Fibroblast of lung (primary cell): ENCODE data around the gene RHEB. TPM values are rescaled to one million over a fixed set of nuclear protein-coding genes. Genes with fewer than 3 reads are reported as not detected.

Experiments used
- DNase-seq, 2 donors: peaks; one replicate each; pipeline versions ENCODE4 v3.0.0 to v3.0.0-alpha.2; 2010; ENCODE audit warnings: low read depth in 2 of 2
- H2AFZ ChIP-seq: 2 replicates; pipeline ENCODE4 v1.5.1; 2012; ENCODE audit warnings: low read length, control low read depth, inconsistent platforms
- H3K27ac ChIP-seq: 2 replicates; pipeline ENCODE4 v1.5.1; 2011; ENCODE audit warnings: low read length, control low read depth; ENCODE audit not compliant: insufficient read depth
- H3K27me3 ChIP-seq: 2 replicates; pipeline ENCODE4 v1.5.1; 2011; ENCODE audit warnings: mild to moderate bottlenecking, low read length; ENCODE audit not compliant: control insufficient read depth, insufficient read depth
- H3K36me3 ChIP-seq: 2 replicates; pipeline ENCODE4 v1.5.1; 2011; ENCODE audit warnings: low read length; ENCODE audit not compliant: control insufficient read depth, insufficient read depth
- H3K4me1 ChIP-seq: 2 replicates; pipeline ENCODE4 v1.5.1; 2011; ENCODE audit warnings: low read length; ENCODE audit not compliant: control insufficient read depth, insufficient read depth; ENCODE audit errors: extremely low read depth
- H3K4me2 ChIP-seq: 2 replicates; pipeline ENCODE4 v1.5.1; 2011; ENCODE audit warnings: low read length, control low read depth; ENCODE audit not compliant: insufficient read depth; ENCODE audit errors: extremely low read depth
- H3K4me3 ChIP-seq, 4 experiments: fragments of 200-600 bp in 1 of 4; sonication (generic) in 1 of 4; replicated peaks in 1 of 4; 2 replicates each; pipeline ENCODE4 v1.5.1; 2011 to 2016; ENCODE audit warnings: low read length in 4 of 4, low read depth in 3 of 4, mild to moderate bottlenecking in 3 of 4, control low read depth in 2 of 4, inconsistent platforms in 1 of 4, mixed read lengths in 1 of 4; ENCODE audit not compliant: insufficient read depth in 1 of 4; ENCODE audit errors: control extremely low read depth in 1 of 4
- H3K79me2 ChIP-seq: 2 replicates; pipeline ENCODE4 v1.5.1; 2012; ENCODE audit warnings: mild to moderate bottlenecking, low read length, inconsistent platforms; ENCODE audit not compliant: control insufficient read depth, insufficient read depth
- H3K9ac ChIP-seq: 2 replicates; pipeline ENCODE4 v1.5.1; 2011; ENCODE audit warnings: mild to moderate bottlenecking, low read length, control low read depth; ENCODE audit not compliant: insufficient read depth
- H3K9me3 ChIP-seq: 2 replicates; pipeline ENCODE4 v1.5.1; 2012; ENCODE audit warnings: low read depth, low read length; ENCODE audit not compliant: control insufficient read depth, insufficient read depth
- H4K20me1 ChIP-seq: 2 replicates; pipeline ENCODE4 v1.5.1; 2011; ENCODE audit warnings: low read length; ENCODE audit not compliant: control insufficient read depth, insufficient read depth; ENCODE audit errors: extremely low read depth
- EZH2 ChIP-seq: IDR thresholded peaks from 2 replicates; pipeline ENCODE4 v1.5.1; 2012; ENCODE audit warnings: low read length, control low read depth, mild to moderate bottlenecking; ENCODE audit errors: missing control alignments
- polyA plus RNA-seq, 2 donors: library from polyadenylated mRNA; depleted of rRNA in 1 of 2; stranded (reverse) in 1 of 2; unstranded in 1 of 2; fragments of >200 nt; gene quantifications; 2 replicates each; pipeline ENCODE4 v1.2.1, GENCODE V29; 2011 to 2012; ENCODE audit warnings: missing spikeins in 1 of 2
- total RNA-seq: library from RNA; depleted of rRNA; stranded (reverse); fragments of >200 nt; gene quantifications from 2 replicates; pipeline ENCODE4 v1.2.1, GENCODE V29; 2014
- TF ChIP-seq, protein P1 (sequence below), 2 donors: IDR thresholded peaks in 1 of 2; conservative IDR thresholded peaks in 1 of 2; 1 replicate in 1 of 2; 2 replicates in 1 of 2; pipeline ENCODE4 v1.5.1; 2011 to 2012; ENCODE audit warnings: low read length in 2 of 2, control low read depth in 1 of 2, inconsistent platforms in 1 of 2, low read depth in 1 of 2, mild to moderate bottlenecking in 1 of 2

Gene RHEB
- total and polyA plus RNA-seq, 2 donors (not counting 1 experiment from before 2014, with no cell fraction given): 81.4 to 135 TPM

DNA sequence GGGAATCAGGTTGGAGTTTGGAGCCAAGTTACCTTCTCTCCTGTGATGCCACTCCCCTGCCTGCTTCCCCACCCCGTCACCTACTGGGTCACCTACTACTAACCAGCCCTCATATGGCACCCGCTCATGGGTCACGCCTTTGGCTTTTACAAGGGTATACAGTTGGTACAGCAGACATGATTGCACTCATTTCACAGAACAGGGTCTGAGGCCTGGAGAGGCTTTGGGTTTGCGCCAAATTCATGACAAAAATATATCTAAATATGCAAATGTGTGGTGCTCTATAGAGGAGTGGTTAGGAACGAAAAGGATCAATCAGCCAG, 90.5 kb downstream of the RHEB start:
- Histone ChIP-seq H3K36me3 (no peaks in the 10 kb centered on the region), H2AFZ (no peak overlapping the region), H4K20me1 (no peaks in the 10 kb centered on the region), H3K79me2 (no peaks in the 10 kb centered on the region), H3K27ac (no peak overlapping the region), H3K4me1 (peaks cover 17% of the 10 kb centered on the region), H3K4me2 (no peak overlapping the region), H3K27me3 (no peaks in the 10 kb centered on the region), H3K9ac (no peak overlapping the region), H3K4me3 (no peak overlapping the region), H3K9me3 (no peaks in the 10 kb centered on the region)
- no peak for DNase-seq
- TF ChIP-seq, protein P1, sequence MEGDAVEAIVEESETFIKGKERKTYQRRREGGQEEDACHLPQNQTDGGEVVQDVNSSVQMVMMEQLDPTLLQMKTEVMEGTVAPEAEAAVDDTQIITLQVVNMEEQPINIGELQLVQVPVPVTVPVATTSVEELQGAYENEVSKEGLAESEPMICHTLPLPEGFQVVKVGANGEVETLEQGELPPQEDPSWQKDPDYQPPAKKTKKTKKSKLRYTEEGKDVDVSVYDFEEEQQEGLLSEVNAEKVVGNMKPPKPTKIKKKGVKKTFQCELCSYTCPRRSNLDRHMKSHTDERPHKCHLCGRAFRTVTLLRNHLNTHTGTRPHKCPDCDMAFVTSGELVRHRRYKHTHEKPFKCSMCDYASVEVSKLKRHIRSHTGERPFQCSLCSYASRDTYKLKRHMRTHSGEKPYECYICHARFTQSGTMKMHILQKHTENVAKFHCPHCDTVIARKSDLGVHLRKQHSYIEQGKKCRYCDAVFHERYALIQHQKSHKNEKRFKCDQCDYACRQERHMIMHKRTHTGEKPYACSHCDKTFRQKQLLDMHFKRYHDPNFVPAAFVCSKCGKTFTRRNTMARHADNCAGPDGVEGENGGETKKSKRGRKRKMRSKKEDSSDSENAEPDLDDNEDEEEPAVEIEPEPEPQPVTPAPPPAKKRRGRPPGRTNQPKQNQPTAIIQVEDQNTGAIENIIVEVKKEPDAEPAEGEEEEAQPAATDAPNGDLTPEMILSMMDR (conservative IDR thresholded peaks at IDR 0.05 in 1 of 2, IDR thresholded peaks at IDR 0.05 in 1 of 2; ENCODE audit: low read depth in 1 of 2, low read length in 2 of 2): no peak
- no peak for TF ChIP-seq EZH2

DNA sequence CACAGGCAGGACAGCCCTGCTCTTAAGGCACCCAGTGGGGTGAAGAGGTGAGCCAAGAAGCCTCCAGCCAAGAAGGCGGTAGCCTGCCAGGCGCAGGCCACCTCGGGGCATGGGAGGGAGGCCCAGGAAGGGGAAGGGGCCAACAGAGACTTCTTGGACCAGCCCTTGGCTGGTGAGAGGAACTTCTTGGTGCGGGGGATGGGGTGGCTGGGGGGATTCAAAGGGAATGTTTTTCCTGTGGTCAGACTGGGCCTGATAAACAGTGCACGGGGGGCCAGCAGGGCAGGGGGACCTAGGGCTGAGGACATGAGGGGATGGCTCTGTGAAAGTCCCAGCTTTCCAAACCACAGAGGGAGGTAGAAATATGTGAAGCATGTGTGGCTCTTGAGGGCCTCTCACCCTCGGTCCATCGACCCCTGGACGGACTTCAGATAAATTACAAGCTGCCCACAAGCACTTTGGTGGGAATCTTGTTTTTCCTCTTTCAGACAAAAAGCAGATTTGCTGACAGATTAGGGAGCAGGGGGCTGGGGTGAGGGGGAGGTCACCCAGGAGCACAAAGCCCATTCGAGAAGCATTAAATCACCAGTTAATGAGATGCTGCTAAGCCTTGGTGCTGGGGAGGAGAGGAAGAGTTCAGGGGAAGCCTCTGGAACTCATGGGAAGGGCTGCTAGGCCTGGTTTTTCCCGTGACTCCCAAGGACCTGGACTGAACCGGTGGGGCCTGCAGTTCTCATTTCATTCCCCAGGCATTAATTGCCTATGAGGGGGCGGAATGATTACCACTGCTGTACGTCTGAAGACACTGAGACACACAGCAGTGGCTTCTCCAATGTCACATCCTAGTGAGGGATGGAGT, 91.1 kb downstream of the RHEB start:
- Histone ChIP-seq H3K9ac (peak overlapping the region; percentile 17), H3K79me2 (no peaks in the 10 kb centered on the region), H3K27ac (no peak overlapping the region), H3K9me3 (no peaks in the 10 kb centered on the region), H3K27me3 (no peaks in the 10 kb centered on the region), H2AFZ (no peak overlapping the region), H4K20me1 (no peaks in the 10 kb centered on the region), H3K4me3 (no peak overlapping the region), H3K36me3 (no peaks in the 10 kb centered on the region), H3K4me1 (peaks cover 17% of the 10 kb centered on the region), H3K4me2 (no peak overlapping the region)
- TF ChIP-seq, protein P1 (conservative IDR thresholded peaks at IDR 0.05 in 1 of 2, IDR thresholded peaks at IDR 0.05 in 1 of 2; ENCODE audit: low read depth in 1 of 2, low read length in 2 of 2): no peak
- TF ChIP-seq EZH2: no peak
- peak; percentile 82 to 97 for DNase-seq

DNA sequence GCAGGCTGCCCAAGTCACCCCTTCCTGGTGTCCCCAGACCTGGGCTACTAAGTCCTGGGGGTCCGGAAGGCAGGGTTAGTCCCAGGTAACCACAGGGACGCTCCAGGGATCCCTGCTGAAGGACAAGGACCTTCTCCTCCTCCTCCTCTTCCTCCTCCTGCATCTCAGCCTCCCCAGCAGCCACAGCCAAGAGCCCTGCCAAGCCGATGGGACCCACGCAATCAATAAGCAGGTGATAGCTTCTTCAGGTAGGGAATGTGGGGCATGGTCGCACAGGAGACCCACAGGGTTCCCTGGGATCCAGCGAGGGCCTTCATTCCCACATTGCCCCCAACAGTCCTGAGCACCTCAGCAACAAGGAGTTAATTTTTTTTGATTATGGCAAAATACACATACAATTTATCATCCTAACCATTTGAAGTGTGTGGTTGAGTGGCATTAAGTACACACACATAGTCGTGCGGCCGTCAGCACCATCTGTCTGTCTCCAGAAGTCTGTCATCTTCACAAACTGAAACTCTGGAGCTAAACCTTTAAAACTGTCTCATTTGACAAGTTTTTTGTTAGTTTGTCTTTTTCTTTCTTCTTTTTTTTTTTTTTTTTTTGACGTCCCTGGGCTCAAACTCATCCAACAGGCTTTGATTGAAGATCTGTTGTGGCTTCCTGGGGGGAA, 91.9 kb downstream of the RHEB start:
- Histone ChIP-seq H3K9ac (peak overlapping the region; percentile 17), H2AFZ (no peak overlapping the region), H3K4me1 (peaks cover 17% of the 10 kb centered on the region), H3K4me2 (no peak overlapping the region), H3K27ac (no peak overlapping the region), H3K27me3 (no peaks in the 10 kb centered on the region), H4K20me1 (no peaks in the 10 kb centered on the region), H3K9me3 (no peaks in the 10 kb centered on the region), H3K79me2 (no peaks in the 10 kb centered on the region), H3K4me3 (no peak overlapping the region), H3K36me3 (no peaks in the 10 kb centered on the region)
- DNase-seq: no peak
- no peak for TF ChIP-seq EZH2
- TF ChIP-seq, protein P1 (conservative IDR thresholded peaks at IDR 0.05 in 1 of 2, IDR thresholded peaks at IDR 0.05 in 1 of 2; ENCODE audit: low read depth in 1 of 2, low read length in 2 of 2): no peak
